ENCODE data around the gene CD69.

DNA sequence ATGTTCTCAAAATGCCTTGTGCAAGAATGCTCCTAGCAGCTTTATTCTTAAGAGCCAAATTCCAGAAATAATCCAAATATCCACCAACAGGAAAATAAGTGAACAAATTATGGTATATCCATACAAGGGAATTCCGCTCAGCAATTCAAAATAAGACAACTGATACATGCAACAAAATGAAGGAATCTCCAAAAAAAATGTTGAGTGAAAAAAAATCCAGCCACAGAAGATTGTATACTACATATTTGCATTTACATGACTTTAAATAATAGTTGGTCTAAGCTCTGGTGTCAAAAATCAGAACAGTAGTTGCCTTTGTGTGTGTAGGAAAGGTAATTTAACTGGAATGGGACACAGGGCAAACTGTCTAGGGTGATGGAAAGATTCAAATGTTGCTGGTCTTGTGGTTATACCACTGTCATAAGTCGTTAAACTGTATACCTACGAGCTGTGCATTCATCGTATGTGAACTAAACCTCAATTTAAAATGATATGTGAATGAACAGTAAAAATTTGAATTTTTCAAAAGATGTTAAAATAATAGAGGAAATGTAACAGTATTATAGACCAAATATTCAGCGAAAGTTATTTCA lies 3.2 kb downstream of the CD69 start:
- TF ChIP-seq CTCF (IDR thresholded peaks at IDR 0.05) (no peak), POLR2A (IDR thresholded peaks at IDR 0.05) (no peak)

Data from adrenal gland (tissue), 5 donors.